Measurements from ENCODE around the gene RHBDL3.
"Not testable (repeated sequence)": the region's sequence is repeated elsewhere in the genome, so short reads cannot be mapped to it uniquely, and the experiment has no call there.

Gene RHBDL3

GRCh38 chr17:32331243-32332040, 65.8 kb downstream of the RHBDL3 start:
- no peak for FAIRE-seq

GRCh38 chr17:32333187-32333586, 67.6 kb downstream of the RHBDL3 start:
- FAIRE-seq = no peak

GRCh38 chr17:32335046-32335445, 69.4 kb downstream of the RHBDL3 start:
- no peak for FAIRE-seq

- no peak for FAIRE-seq
These were observed 70.1 kb downstream of the RHBDL3 start for GRCh38 chr17:32335687-32336086.

GRCh38 chr17:32341141-32341856, 75.7 kb downstream of the RHBDL3 start:
- no peak for FAIRE-seq

- FAIRE-seq = no peak
These were observed 76.4 kb downstream of the RHBDL3 start, which contains the start of gene C17orf75 for GRCh38 chr17:32341857-32342602. Gene C17orf75, minus strand, starts transcription at chr17:32342173. Its CDS starts 34 bp downstream, at chr17:32342139.

GRCh38 chr17:32342603-32343325, 77.1 kb downstream of the RHBDL3 start:
- FAIRE-seq = no peak

GRCh38 chr17:32345951-32346600, 80.4 kb downstream of the RHBDL3 start:
- FAIRE-seq = no peak

- no peak for FAIRE-seq
These were observed 82.8 kb downstream of the RHBDL3 start for GRCh38 chr17:32348483-32348800.

- FAIRE-seq = no peak
These were observed 83.8 kb downstream of the RHBDL3 start for GRCh38 chr17:32349503-32349853.

GRCh38 chr17:32349854-32350665, 84.4 kb downstream of the RHBDL3 start, which contains the start of gene ZNF207:
Gene ZNF207, plus strand, starts transcription at chr17:32350157. Its CDS starts 129 bp downstream, at chr17:32350286.
- peak; percentile 87 for FAIRE-seq

- FAIRE-seq = no peak
These were observed 85.2 kb downstream of the RHBDL3 start for GRCh38 chr17:32350666-32351418.

GRCh38 chr17:32352734-32353133, 87.1 kb downstream of the RHBDL3 start:
- FAIRE-seq = not testable (repeated sequence)

- no peak for FAIRE-seq
These were observed 90.2 kb downstream of the RHBDL3 start for GRCh38 chr17:32355649-32356377.

GRCh38 chr17:32356378-32356743, 90.7 kb downstream of the RHBDL3 start:
- no peak for FAIRE-seq

- no peak for FAIRE-seq
These were observed 91.1 kb downstream of the RHBDL3 start for GRCh38 chr17:32356750-32357149.

- FAIRE-seq = no peak
These were observed 92.0 kb downstream of the RHBDL3 start for GRCh38 chr17:32357615-32358014.

- no peak for FAIRE-seq
These were observed 95.6 kb downstream of the RHBDL3 start for GRCh38 chr17:32361270-32361669.

- FAIRE-seq = no peak
These were observed 104.8 kb downstream of the RHBDL3 start for GRCh38 chr17:32370426-32370825.

Data from A204.1 (cell line).